NT2/D1 (cell line): ENCODE results near the gene DENND5B.

Source experiments
- DNase-seq: peaks from one replicate; pipeline ENCODE4 v3.0.0-alpha.2; 2011; ENCODE audit warnings: low read depth, low spot score
- H3K27me3 ChIP-seq: 2 replicates; pipeline ENCODE4 v1.6.0; 2011; ENCODE audit warnings: mild to moderate bottlenecking; ENCODE audit not compliant: insufficient read length, insufficient read depth
- H3K36me3 ChIP-seq: 2 replicates; pipeline ENCODE4 v1.6.1; 2011; ENCODE audit warnings: mild to moderate bottlenecking, low read length, mixed read lengths; ENCODE audit not compliant: insufficient read depth, insufficient read length
- H3K4me1 ChIP-seq: 2 replicates; pipeline ENCODE4 v1.5.1; 2011; ENCODE audit not compliant: insufficient read depth, insufficient read length
- H3K4me3 ChIP-seq: 2 replicates; pipeline ENCODE4 v1.5.1; 2011; ENCODE audit warnings: low read depth; ENCODE audit not compliant: insufficient read length
- H3K9ac ChIP-seq: 2 replicates; pipeline ENCODE4 v1.6.0; 2011; ENCODE audit warnings: low read depth; ENCODE audit not compliant: insufficient read length
- H3K9me3 ChIP-seq: 2 replicates; pipeline ENCODE4 v1.5.1; 2011; ENCODE audit warnings: mild to moderate bottlenecking, low read length; ENCODE audit not compliant: insufficient read depth
- SUZ12 ChIP-seq: IDR thresholded peaks from 2 replicates; pipeline ENCODE4 v1.6.1; 2011; ENCODE audit not compliant: insufficient read length, insufficient read depth; ENCODE audit errors: extremely low read depth
- YY1 ChIP-seq: IDR thresholded peaks from 2 replicates; pipeline ENCODE4 v1.6.1; 2011; ENCODE audit not compliant: insufficient read length, insufficient read depth
- ZNF274 ChIP-seq: IDR thresholded peaks from 2 replicates; pipeline ENCODE4 v1.6.1; 2011; ENCODE audit warnings: mild to moderate bottlenecking, low read depth, low read length

DENND5B gene

DNA sequence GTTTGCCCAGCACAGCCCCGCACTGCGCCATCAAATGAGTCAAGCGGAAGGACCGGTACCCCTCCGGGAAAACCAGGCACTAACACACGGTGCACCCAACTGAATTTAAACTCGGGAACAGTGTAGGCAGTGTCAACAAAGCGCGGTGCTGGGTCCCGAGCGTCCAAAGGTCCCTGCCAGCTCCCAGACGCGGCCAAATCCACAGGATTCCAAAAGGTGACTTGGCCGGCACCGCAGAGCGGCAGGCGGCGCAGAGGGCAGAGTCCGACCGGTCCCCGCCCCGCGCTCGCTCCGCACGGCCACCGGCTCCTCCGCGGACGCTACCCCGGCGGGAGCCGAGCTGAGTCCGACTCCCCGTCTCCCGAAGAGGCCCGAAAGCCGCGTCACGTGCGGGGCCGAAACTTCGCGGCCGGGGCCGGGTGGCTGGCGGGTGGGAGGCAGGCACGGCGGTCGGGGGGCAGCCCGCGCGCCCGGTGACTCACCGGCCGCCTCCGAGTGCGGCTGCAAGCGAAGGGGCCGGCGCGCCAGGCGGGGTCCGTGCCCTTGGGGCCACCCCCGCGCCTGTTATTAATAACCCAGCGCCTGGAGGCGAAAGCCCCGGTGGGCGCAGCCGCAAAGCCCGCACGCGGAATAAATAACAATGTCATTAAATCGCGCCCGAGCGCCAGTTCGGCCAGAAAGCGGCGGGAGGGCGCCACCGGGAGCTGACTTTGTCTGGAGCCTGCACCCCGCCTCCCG is 863 bp downstream of the DENND5B start:
- Histone ChIP-seq H3K4me1 (peaks cover 6% of the 10 kb centered on the region), H3K36me3 (peaks cover 10% of the 10 kb centered on the region), H3K4me3 (peak overlapping the region; percentile 84), H3K27me3 (peaks cover 12% of the 10 kb centered on the region), H3K9me3 (no peaks in the 10 kb centered on the region), H3K9ac (peak overlapping the region; percentile 90)
- TF ChIP-seq YY1: no peak
- TF ChIP-seq SUZ12: no peak
- no peak for TF ChIP-seq ZNF274
- peak; percentile 77 for DNase-seq

DNA sequence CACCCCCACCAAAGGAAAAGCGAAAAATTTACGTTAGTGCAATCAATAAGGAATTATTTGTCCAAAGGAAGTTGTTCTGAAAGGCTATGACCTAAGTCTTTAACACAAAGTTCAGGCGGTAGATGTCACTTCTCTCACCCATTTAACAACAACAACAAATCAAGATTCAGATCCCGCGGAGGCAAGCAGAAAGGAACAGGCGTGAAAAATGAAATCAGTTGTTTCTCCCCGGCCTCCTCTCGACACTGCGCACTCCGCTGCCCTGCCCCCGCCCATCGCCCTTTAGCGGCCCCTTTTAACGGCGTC is 1.4 kb downstream of the DENND5B start:
- Histone ChIP-seq H3K27me3 (peaks cover 12% of the 10 kb centered on the region), H3K36me3 (peaks cover 10% of the 10 kb centered on the region), H3K9me3 (no peaks in the 10 kb centered on the region), H3K4me1 (peaks cover 6% of the 10 kb centered on the region), H3K4me3 (peak overlapping the region; percentile 84), H3K9ac (peak overlapping the region; percentile 90)
- no peak for TF ChIP-seq SUZ12
- no peak for TF ChIP-seq YY1
- TF ChIP-seq ZNF274: no peak
- DNase-seq: no peak

DNA sequence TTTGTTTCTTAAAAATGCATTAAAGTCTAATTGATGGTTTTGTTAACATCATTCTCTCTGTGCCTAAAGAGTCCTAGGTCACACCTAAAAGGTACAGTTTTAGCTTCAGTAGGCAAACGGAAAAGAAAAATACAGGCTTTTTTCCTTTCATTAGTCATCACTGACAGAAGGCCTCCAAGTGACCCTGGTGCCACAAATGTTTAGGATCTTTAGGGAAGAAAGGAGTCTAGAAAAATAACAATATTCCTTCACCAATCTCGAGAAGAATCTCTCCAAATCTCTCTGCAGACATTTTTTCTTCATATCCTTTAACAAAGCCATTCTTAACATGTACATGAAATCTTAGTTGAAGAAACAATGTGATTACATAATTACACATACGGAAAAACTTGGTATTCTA is 2.0 kb downstream of the DENND5B start:
- no peak for TF ChIP-seq ZNF274
- TF ChIP-seq YY1: no peak
- TF ChIP-seq SUZ12: no peak
- peaks cover 12% of the 10 kb centered on the region for H3K27me3 ChIP-seq
- no peak overlapping the region for H3K9ac ChIP-seq
- peaks cover 10% of the 10 kb centered on the region for H3K36me3 ChIP-seq
- H3K9me3 ChIP-seq: no peaks in the 10 kb centered on the region
- H3K4me1 ChIP-seq: peaks cover 6% of the 10 kb centered on the region
- peak overlapping the region; percentile 84 for H3K4me3 ChIP-seq
- no peak for DNase-seq

DNA sequence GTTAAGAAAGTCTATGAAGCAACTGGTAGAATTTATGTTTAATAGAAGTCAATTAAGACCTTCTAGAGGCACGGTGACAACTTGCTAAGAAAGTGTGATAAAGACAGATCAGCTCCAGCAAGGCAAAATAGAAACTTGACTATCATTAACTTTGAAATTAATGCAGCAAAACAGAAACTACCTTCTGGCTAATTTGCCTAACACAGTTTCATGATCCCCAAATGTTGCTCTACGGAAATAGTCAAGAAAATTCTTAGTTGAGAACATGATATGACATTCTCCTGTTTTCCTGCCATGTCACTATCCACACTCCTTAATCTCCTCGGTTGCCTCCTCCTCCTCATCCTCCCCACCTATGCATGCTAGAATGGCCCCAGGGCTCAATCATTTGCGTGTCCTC is 4.2 kb downstream of the DENND5B start:
- Histone ChIP-seq H3K36me3 (peaks cover 10% of the 10 kb centered on the region), H3K4me3 (no peak overlapping the region), H3K9ac (no peak overlapping the region), H3K4me1 (peaks cover 6% of the 10 kb centered on the region), H3K9me3 (no peaks in the 10 kb centered on the region), H3K27me3 (peaks cover 6% of the 10 kb centered on the region)
- DNase-seq: no peak
- no peak for TF ChIP-seq SUZ12
- no peak for TF ChIP-seq YY1
- TF ChIP-seq ZNF274: no peak

DNA sequence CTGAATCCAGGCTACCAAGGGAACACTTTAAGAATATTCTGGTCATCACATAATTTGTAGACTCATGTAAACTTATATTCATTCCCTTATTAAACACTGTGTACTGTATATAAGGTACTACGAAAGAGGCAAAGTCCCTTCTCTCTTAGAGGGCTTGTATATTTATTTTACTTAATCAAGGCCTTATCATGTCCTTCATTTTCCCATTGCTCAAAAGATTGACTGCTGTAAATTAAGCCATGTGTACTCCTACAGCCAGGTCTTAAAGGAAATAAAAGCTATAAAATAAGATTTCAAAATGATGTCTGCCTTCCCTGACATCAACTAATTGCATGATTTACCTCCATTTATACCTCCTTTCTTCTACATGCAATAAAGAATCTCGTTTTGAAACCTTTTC is 5.0 kb downstream of the DENND5B start:
- Histone ChIP-seq H3K4me3 (no peak overlapping the region), H3K9me3 (no peaks in the 10 kb centered on the region), H3K9ac (no peak overlapping the region), H3K27me3 (no peaks in the 10 kb centered on the region), H3K4me1 (no peaks in the 10 kb centered on the region), H3K36me3 (peaks cover 10% of the 10 kb centered on the region)
- no peak for DNase-seq
- TF ChIP-seq ZNF274 (no peak), YY1 (no peak), SUZ12 (no peak)

DNA sequence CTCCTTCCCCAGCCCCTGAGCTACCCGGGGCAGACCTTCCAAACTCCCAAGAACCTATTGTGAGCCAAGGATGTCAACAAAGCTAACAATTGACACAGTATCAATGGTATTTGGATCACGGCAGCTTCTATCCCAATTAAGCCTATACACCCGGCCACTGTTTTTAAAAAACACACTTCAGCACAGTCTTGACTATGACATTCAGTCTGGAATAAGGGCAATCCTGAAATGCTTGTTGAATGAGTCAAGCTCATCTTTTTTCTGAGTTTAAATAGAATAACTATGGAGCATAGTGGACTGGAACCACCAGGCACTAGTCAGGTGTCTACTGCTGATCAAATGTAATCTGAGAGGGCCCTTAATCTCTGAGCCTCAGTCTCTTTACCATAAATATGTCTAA is 5.7 kb downstream of the DENND5B start:
- Histone ChIP-seq H3K36me3 (peaks cover 10% of the 10 kb centered on the region), H3K4me1 (no peaks in the 10 kb centered on the region), H3K27me3 (no peaks in the 10 kb centered on the region), H3K9me3 (no peaks in the 10 kb centered on the region), H3K9ac (no peak overlapping the region), H3K4me3 (no peak overlapping the region)
- TF ChIP-seq SUZ12 (no peak), ZNF274 (no peak), YY1 (no peak)
- no peak for DNase-seq

DNA sequence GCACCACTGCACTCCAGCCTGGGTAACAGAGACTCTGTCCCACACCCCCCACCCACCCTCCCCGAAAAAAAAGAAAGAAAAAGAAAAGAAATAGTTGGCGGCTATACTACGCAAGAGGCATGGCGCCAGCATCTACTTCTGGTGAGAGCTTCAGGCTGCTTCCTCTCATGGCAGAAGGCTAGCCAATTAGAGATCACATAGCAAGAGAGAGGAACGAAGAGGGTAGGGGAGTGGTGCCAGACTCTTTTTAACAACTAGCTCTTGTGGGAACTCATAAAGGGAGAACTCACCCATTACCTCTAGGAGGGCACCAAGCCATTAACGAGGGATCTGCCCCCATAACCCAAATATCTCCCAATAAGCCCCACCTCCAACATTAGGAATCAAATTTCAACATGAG is 6.2 kb downstream of the DENND5B start:
- peaks cover 10% of the 10 kb centered on the region for H3K36me3 ChIP-seq
- no peak overlapping the region for H3K4me3 ChIP-seq
- H3K27me3 ChIP-seq: no peaks in the 10 kb centered on the region
- H3K9me3 ChIP-seq: no peaks in the 10 kb centered on the region
- DNase-seq: no peak
- TF ChIP-seq SUZ12: no peak
- H3K9ac ChIP-seq: no peak overlapping the region
- H3K4me1 ChIP-seq: no peaks in the 10 kb centered on the region

DNA sequence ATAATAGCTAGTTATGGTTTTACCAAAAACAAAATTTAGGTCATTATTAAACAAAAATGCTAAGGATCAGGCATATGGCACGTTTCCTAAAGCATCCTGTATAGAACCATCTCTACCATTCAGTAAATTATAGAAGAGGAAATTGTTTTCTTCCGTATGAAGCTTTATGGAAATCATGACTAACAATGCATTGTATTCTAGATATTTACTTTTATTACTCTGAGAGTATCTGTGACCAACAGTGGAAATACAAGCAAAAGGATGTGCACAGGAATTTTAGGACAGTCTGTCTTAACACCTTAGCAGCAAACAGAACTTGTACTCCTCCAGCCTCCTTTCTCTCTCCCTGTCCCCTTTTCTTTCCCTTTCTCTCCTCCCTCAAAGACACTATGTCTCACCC is 7.1 kb downstream of the DENND5B start:
- TF ChIP-seq SUZ12: no peak
- TF ChIP-seq ZNF274: no peak
- no peak for TF ChIP-seq YY1
- H3K4me1 ChIP-seq: no peaks in the 10 kb centered on the region
- H3K9me3 ChIP-seq: no peaks in the 10 kb centered on the region
- H3K9ac ChIP-seq: no peak overlapping the region
- DNase-seq: no peak
- no peak overlapping the region for H3K4me3 ChIP-seq
- H3K27me3 ChIP-seq: no peaks in the 10 kb centered on the region
- H3K36me3 ChIP-seq: peaks cover 10% of the 10 kb centered on the region
